Skeletal muscle tissue (tissue), 4 donors: ENCODE data around the gene GJA10. TPM values are rescaled to one million over a fixed set of nuclear protein-coding genes. Genes with fewer than 3 reads are reported as not detected.
A peak's percentile ranks its signal among the peaks of the same experiment; 100 is the strongest.
"Not testable (repeated sequence)": the region's sequence is repeated elsewhere in the genome, so short reads cannot be mapped to it uniquely, and the experiment has no call there.

Source experiments
- H3K27ac ChIP-seq: one replicate; pipeline ENCODE4 v1.7.0; 2013; ENCODE audit warnings: mild to moderate bottlenecking, low read depth, low read length, inconsistent platforms
- H3K27me3 ChIP-seq, 3 donors: one replicate each; pipeline ENCODE4 v1.7.0; 2013; ENCODE audit warnings: low read length in 3 of 3; ENCODE audit not compliant: control insufficient read depth in 3 of 3, insufficient read depth in 3 of 3
- H3K36me3 ChIP-seq, 3 donors: one replicate each; pipeline ENCODE4 v1.7.0; 2013; ENCODE audit warnings: low read length in 3 of 3; ENCODE audit not compliant: control insufficient read depth in 3 of 3, insufficient read depth in 3 of 3
- H3K4me1 ChIP-seq, 3 donors: one replicate each; pipeline ENCODE4 v1.7.0; 2013; ENCODE audit warnings: low read length in 3 of 3, mild to moderate bottlenecking in 3 of 3; ENCODE audit not compliant: control insufficient read depth in 3 of 3, insufficient read depth in 3 of 3
- H3K4me3 ChIP-seq, 3 donors: one replicate each; pipeline ENCODE4 v1.7.0; 2013; ENCODE audit warnings: low read length in 3 of 3
- H3K9ac ChIP-seq, 3 donors: one replicate each; pipeline ENCODE4 v1.7.0; 2013; ENCODE audit warnings: low read length in 3 of 3, mild to moderate bottlenecking in 3 of 3, moderate library complexity in 2 of 3, low read depth in 1 of 3
- H3K9me3 ChIP-seq, 3 donors: one replicate each; pipeline ENCODE4 v1.7.0; 2013; ENCODE audit warnings: low read length in 3 of 3; ENCODE audit not compliant: control insufficient read depth in 3 of 3
- total RNA-seq: library from RNA; depleted of rRNA; stranded (reverse); fragments of >200 nt; gene quantifications from one replicate; pipeline ENCODE4 v1.2.3, GENCODE V29; 2014
- donor health status: Osteomylitis.

GJA10 gene
- total RNA-seq, 1 donor from 2014 or later: not detected

DNA sequence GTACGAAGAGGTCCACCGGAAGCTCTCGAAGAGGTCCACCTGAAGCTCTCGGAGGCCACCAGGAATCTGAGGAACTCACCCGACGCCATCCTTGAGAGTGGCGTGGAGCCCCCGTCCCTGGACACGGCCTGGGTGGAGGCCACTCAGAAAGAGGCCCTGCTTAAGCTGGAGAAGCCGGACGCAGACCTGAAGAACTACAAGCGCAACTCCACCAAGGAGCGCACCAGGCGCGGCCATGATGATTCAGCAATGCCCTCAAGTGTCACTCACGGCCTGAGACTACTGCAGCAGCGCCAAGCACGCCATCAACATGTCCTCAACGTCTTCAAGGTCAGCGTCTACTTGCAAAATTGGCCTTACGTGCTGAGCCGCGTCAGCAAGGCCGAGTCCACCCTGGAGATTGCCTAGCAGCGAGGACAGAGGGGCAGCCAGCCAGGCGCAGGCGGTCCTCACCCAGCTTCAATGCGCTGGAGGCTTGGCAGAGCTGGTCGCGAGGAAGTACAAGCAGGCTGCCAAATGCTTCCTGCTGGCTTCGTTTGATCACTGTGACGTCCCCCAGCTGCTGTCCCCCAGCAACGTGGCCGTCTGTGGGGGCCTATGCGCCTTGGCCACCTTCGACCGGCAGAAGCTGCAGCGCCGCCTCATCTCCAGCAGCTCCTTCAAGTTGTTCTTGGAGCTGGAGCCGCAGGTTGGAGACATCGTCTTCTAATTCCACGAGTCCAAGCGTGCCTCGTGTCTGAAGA lies 7.7 kb upstream of the GJA10 start:
- Histone ChIP-seq H3K36me3 (no peaks in the 10 kb centered on the region), H3K9ac (no peak overlapping the region), H3K4me3 (no peak overlapping the region), H3K4me1 (no peaks in the 10 kb centered on the region), H3K9me3 (peaks cover 0 to 3% (median 0%) of the 10 kb centered on the region in 3 donors), H3K27me3 (peaks cover 11 to 15% (median 14%) of the 10 kb centered on the region in 3 donors), H3K27ac (no peak overlapping the region)

DNA sequence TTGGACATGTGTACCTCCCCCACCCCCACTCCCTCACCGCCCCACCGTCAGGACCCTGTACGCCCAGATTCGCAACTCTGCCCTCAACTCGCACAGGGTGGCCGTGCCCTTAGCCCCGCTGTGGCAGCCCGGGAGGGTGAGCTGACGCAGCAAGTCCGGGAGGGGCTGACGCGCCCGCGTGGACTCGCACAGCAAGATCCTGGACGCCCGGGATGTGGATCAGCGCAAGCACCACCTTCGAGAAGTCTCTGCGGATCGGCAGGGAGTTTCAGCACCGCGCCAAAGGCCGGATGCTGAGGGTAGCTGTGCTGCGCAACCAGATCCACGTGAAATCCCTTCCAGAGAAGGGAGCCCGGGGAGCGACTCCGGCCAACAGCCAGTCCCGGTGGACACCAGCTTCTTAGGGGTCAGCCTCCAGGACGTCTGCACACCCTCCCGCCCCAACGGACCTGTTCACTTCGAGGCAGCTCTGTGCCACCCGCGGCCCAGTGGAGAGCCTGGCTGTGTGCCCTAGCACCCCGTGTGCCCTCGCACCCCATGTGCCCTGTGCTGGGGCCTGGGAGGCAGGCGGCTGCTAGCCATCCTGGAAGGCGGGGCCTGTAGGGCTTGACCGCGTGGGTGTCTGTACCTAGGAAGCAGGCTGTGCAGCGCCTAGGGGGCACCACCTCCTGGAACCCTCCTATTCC lies 6.7 kb upstream of the GJA10 start:
- no peaks in the 10 kb centered on the region for H3K36me3 ChIP-seq
- H3K27me3 ChIP-seq: peaks cover 11 to 19% (median 18%) of the 10 kb centered on the region in 3 donors
- H3K9ac ChIP-seq: no peak overlapping the region
- peak overlapping the region in 1 of 3 donors; percentile 6 for H3K4me3 ChIP-seq
- H3K27ac ChIP-seq: no peak overlapping the region
- peaks cover 0 to 3% (median 0%) of the 10 kb centered on the region in 3 donors for H3K9me3 ChIP-seq
- H3K4me1 ChIP-seq: no peaks in the 10 kb centered on the region

DNA sequence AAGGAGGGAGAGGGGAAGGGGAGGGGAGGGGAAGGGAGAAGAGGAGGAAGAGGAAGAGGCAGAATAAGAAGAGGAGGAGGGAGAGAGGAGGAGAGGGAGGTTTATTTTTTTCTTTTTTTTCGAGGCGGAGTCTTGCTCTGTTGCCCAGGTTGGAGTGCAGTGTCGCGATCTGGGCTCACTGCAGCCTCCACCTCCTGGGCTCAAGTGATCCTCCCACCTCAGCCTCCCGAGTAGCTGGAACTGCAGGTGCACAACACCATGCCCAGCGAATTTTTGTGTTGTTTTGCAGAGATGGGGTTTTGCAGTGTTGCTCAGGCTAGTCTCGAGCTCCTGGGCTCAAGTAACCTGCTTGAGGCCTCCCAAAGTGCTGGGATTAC lies 6.1 kb upstream of the GJA10 start:
- Histone ChIP-seq H3K27me3 (peaks cover 11 to 19% (median 18%) of the 10 kb centered on the region in 3 donors), H3K9ac (no peak overlapping the region), H3K4me1 (no peaks in the 10 kb centered on the region), H3K9me3 (peaks cover 0 to 3% (median 0%) of the 10 kb centered on the region in 3 donors), H3K4me3 (no peak overlapping the region), H3K36me3 (no peaks in the 10 kb centered on the region), H3K27ac (no peak overlapping the region)

DNA sequence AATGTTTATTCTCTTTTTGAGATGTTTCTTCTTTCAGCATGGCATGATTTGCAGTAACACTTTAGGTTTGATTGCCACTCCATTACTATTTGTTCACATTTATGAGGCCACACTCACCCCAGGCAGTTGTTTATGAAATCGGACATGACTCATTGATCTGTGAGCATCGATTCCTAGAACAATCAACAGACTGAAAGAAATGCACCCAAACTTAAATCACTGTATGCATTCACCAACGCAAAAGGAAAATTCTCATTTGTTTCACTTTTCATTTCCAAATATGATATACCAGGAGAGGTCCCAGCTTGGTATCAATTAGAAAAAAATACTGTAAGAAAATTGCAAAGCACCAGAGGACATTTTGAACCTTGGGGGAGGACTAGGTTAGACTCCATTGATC lies 5.4 kb upstream of the GJA10 start:
- Histone ChIP-seq H3K27ac (no peak overlapping the region), H3K4me3 (no peak overlapping the region), H3K4me1 (no peaks in the 10 kb centered on the region), H3K9ac (no peak overlapping the region), H3K36me3 (no peaks in the 10 kb centered on the region), H3K9me3 (peaks cover 0 to 3% (median 0%) of the 10 kb centered on the region in 3 donors), H3K27me3 (peaks cover 11 to 20% (median 19%) of the 10 kb centered on the region in 3 donors)

DNA sequence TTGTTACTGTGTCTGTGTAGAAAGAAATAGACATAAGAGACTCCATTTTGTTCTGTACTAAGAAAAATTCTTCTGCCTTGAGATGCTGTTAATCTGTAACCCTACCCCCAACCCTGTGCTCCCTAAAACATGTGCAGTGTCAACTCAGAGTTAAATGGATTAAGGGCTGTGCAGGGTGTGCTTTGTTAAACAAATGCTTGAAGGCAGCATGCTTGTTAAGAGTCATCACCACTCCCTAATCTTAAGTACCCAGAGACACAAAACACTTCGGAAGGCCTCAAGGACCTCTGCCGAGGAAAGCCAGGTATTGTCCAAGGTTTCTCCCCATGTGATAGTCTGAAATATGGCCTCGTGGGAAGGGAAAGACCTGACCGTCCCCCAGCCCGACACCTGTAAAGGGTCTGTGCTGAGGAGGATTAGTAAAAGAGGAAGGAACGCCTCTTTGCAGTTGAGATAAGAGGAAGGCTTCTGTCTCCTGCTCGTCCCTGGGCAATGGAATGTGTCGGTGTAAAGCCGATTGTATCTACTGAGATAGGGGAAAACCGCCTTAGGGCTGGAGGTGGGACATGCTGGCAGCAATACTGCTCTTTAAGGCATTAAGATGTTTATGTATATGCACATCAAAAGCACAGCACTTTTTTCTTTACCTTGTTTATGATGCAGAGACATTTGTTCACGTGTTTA lies 3.3 kb upstream of the GJA10 start:
- not testable (repeated sequence) for H3K4me1 ChIP-seq, H3K9ac ChIP-seq, H3K4me3 ChIP-seq, H3K36me3 ChIP-seq, H3K9me3 ChIP-seq, H3K27ac ChIP-seq
- peaks cover 16 to 20% (median 19%) of the 10 kb centered on the region in 3 donors for H3K27me3 ChIP-seq

DNA sequence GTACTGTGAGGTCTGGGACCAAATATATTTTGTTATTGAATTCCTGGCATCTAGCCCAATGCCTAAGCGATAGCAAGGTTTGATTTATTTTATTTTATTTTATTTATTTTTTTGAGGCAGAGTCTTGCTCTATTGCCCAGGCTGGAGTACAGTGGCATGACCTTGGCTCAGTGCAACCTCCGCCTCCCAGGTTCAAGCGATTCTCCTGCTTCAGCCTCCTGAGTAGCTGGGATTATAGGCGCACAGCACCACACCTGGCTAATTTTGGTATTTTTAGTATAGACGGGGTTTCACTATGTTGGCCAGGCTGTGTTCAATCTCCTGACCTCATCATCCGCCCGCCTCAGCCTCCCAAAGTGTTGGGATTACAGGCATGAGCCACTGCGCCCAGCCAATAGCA lies 1.7 kb upstream of the GJA10 start:
- not testable (repeated sequence) for H3K4me1 ChIP-seq, H3K4me3 ChIP-seq, H3K9me3 ChIP-seq, H3K27ac ChIP-seq, H3K9ac ChIP-seq, H3K36me3 ChIP-seq
- peaks cover 13 to 15% (median 15%) of the 10 kb centered on the region in 3 donors for H3K27me3 ChIP-seq

DNA sequence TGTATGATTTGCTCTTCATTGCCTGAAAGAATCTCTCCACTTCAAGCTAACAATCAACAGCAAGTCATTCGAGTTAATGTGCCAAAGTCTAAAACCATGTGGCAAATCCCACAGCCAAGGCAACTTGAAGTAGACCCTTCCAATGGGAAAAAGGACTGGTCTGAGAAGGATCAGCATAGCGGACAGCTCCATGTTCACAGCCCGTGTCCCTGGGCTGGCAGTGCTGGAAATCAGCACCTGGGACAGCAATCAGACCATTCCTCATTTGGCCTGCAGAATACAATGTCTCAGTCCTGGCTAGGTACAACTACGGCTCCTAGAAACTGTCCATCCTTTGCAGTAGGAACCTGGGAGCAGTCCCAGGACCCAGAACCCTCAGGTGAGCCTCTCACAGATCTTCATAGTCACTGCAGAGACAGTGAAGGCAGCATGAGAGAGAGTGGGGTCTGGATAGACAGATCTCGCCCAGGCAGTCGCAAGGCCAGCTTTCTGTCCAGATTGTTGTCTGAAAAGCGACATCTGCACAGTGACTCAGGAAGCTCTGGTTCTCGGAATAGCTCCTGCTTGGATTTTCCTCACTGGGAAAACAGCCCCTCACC lies 1.1 kb downstream of the GJA10 start:
- Histone ChIP-seq H3K27me3 (peaks cover 5 to 7% (median 6%) of the 10 kb centered on the region in 3 donors), H3K9ac (no peak overlapping the region), H3K4me3 (no peak overlapping the region), H3K36me3 (no peaks in the 10 kb centered on the region), H3K27ac (no peak overlapping the region), H3K4me1 (no peaks in the 10 kb centered on the region), H3K9me3 (no peaks in the 10 kb centered on the region)

DNA sequence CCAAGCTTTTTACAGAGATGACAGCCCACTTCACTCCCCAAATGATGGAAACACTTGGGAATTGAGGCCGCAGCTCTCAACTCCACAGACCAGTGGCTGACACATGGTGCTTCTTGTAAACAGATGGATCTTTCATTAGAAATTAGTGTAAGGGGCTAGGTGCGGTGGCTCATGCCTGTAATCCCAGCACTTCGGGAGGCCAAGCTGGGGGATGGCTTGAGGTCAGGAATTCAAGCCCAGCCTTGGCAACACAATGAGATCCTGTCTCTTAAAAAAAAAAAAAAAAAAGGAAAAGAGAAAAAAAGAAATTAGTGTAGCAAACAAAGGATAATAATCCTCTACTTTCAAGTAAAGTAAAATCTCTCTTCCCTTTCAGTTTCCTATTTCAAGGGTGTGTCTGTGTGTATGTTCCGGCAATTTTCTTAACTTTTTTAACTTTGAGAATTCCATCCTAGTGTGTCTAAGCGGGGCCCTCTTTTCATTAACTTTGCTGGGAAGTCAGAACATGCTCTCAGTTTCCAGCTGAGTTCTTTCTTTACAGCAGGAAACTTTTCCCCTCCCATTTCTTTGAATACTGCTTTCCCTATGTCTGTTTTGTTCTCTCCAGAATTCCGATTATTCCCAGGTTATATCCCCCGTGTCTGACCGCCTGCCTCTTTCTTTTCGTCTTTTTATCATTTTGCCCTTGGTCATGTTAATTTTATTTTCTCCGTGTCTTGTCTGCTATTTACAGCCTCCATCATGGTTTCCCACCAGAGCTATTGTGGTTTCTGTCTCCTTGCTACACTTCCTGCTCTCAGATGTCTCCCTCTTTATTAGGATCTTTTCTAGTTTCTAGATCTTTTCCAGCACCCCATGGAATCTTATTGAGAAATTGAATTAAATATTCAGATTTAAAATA lies 16.0 kb downstream of the GJA10 start:
- H3K4me1 ChIP-seq, H3K9ac ChIP-seq, H3K27me3 ChIP-seq, H3K9me3 ChIP-seq, H3K27ac ChIP-seq, H3K36me3 ChIP-seq, H3K4me3 ChIP-seq: not testable (repeated sequence)

DNA sequence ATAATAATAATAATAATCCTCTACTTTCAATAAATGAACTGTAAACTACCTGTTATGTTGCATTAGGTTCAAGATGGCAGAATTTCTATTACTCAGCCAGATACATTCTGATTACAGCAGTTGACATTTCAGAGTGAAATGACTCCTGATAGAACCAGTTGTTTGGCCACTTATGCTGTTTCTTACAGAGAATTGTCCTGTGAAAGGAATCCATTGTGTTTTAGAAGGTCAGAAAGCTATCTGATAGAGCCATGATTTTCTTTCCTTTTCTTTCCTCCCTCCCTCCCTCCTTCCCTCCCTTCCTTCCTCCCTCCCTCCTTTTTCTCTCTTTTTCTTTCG lies 16.6 kb downstream of the GJA10 start:
- Histone ChIP-seq H3K9me3 (no peaks in the 10 kb centered on the region), H3K36me3 (no peaks in the 10 kb centered on the region), H3K4me3 (no peak overlapping the region), H3K27ac (no peak overlapping the region), H3K27me3 (no peaks in the 10 kb centered on the region), H3K9ac (no peak overlapping the region), H3K4me1 (no peaks in the 10 kb centered on the region)
